Measurements from ENCODE around the gene SLC34A1. TPM values are rescaled to one million over a fixed set of nuclear protein-coding genes. Genes with fewer than 3 reads are reported as not detected.

SLC34A1 gene
- total and polyA plus RNA-seq, 2 donors (not counting 1 experiment from before 2014, with no cell fraction given): 0.06 TPM; not detected in 1

GRCh38 chr5:177442066-177442826 is 58.0 kb downstream of the SLC34A1 start:
- H3K27ac ChIP-seq (ENCODE audit: low read length in 2 of 2): no peak overlapping the region
- H3K4me2 ChIP-seq (replicated peaks; ENCODE audit: low read depth, low read length, poor library complexity, severe bottlenecking): no peak overlapping the region
- Mint-ChIP-seq H3K9me3 (ENCODE audit: insufficient read depth) (no peaks in the 10 kb centered on the region), H3K27me3 (no peaks in the 10 kb centered on the region), H3K4me3 (no peak overlapping the region), H3K27ac (no peak overlapping the region), H3K4me1 (peaks cover 38% of the 10 kb centered on the region)
- no peak overlapping the region for H2AFZ ChIP-seq (ENCODE audit: insufficient read depth, low read depth, low read length, poor library complexity, severe bottlenecking)
- intact Hi-C loops (cut with micrococcal nuclease): no loop called here
- DNase-seq: no peak
- TF ChIP-seq CTCF (IDR thresholded peaks at IDR 0.05) (no peak), EZH2 (IDR thresholded peaks at IDR 0.05; ENCODE audit: borderline replicate concordance, insufficient read depth, low read depth, low read length, poor library complexity, severe bottlenecking) (no peak)
- CTCF ChIA-PET: interaction anchor here (1.1 to 21.3 kb wide), 4 partner anchors 13 to 433 kb away, joined by 3 to 628 read pairs (median 102); partner anchors contain the start of genes F12, GRK6 and PFN3
- H3K9ac ChIP-seq (ENCODE audit: low read length): no peak overlapping the region
- H3K9me3 ChIP-seq (ENCODE audit: control extremely low read depth in 1 of 3, control insufficient read depth in 2 of 3, insufficient read depth in 1 of 3, low read length in 2 of 3): no peaks in the 10 kb centered on the region
- H3K27me3 ChIP-seq (replicated peaks in 1 of 4; ENCODE audit: control extremely low read depth in 1 of 4, control insufficient read depth in 3 of 4, insufficient read depth in 4 of 4, low read length in 3 of 4): no peaks in the 10 kb centered on the region
- POLR2A ChIA-PET: interaction anchor here (10.8 kb wide), 1 partner anchor 11 kb away, joined by 103 read pairs; no protein-coding TSS in a partner anchor
- WGBS (ENCODE audit: insufficient coverage): 94% methylated on average over 17 of the region's 20 CpGs
- peaks cover 10% of the 10 kb centered on the region for H3K79me2 ChIP-seq (ENCODE audit: control insufficient read depth, insufficient read depth, low read length)
- peaks cover 76% of the 10 kb centered on the region for H4K20me1 ChIP-seq (ENCODE audit: control insufficient read depth, insufficient read depth, low read length, poor library complexity, severe bottlenecking)
- H3K4me3 ChIP-seq (ENCODE audit: control extremely low read depth in 1 of 5, extremely low read depth in 1 of 5, insufficient read depth in 1 of 5, low read depth in 2 of 5, low read length in 4 of 5): no peak overlapping the region
- no peak for ATAC-seq (ENCODE audit: low read depth)
- peaks cover 4 to 56% of the 10 kb centered on the region in 2 experiments for H3K36me3 ChIP-seq (replicated peaks in 1 of 2; ENCODE audit: control extremely low read depth in 1 of 2, control insufficient read depth in 1 of 2, extremely low read depth in 1 of 2, insufficient read depth in 2 of 2, low read length in 1 of 2)
- peaks cover 20 to 26% of the 10 kb centered on the region in 2 donors for H3K4me1 ChIP-seq (ENCODE audit: control insufficient read depth in 2 of 2, insufficient read depth in 2 of 2, low read length in 2 of 2)
